Trophoblast cell (in vitro differentiated cells and primary cell): ENCODE data around the gene ZKSCAN7.
"Not testable (repeated sequence)": the region's sequence is repeated elsewhere in the genome, so short reads cannot be mapped to it uniquely, and the experiment has no call there.

Experiments used
- DNase-seq, 2 donors: peaks; one replicate each; pipeline ENCODE4 v3.0.0-alpha.2; 2016
- H2AFZ ChIP-seq: 2 replicates; pipeline ENCODE4 v1.6.1; 2013; ENCODE audit warnings: low read length, moderate library complexity, mild to moderate bottlenecking; ENCODE audit not compliant: insufficient read depth, poor library complexity
- H2AK5ac ChIP-seq: 2 replicates; pipeline ENCODE4 v1.6.1; 2013; ENCODE audit warnings: mild to moderate bottlenecking, low read length
- H2BK120ac ChIP-seq: 2 replicates; pipeline ENCODE4 v1.6.1; 2013; ENCODE audit warnings: low read length, mild to moderate bottlenecking, moderate library complexity; ENCODE audit not compliant: insufficient read depth, poor library complexity
- H2BK12ac ChIP-seq: 2 replicates; pipeline ENCODE4 v1.6.1; 2013; ENCODE audit warnings: mild to moderate bottlenecking, low read length, moderate library complexity
- H2BK5ac ChIP-seq: 2 replicates; pipeline ENCODE4 v1.6.1; 2013; ENCODE audit warnings: low read length, low read depth, moderate library complexity, mild to moderate bottlenecking; ENCODE audit not compliant: poor library complexity
- H3K14ac ChIP-seq: 2 replicates; pipeline ENCODE4 v1.6.1; 2013; ENCODE audit warnings: mild to moderate bottlenecking, low read length
- H3K18ac ChIP-seq: 2 replicates; pipeline ENCODE4 v1.6.1; 2013; ENCODE audit warnings: mild to moderate bottlenecking, low read length
- H3K23ac ChIP-seq: 2 replicates; pipeline ENCODE4 v1.6.1; 2013; ENCODE audit warnings: low read length
- H3K27ac ChIP-seq: 2 replicates; pipeline ENCODE4 v1.5.1; 2013; ENCODE audit warnings: low read depth, mild to moderate bottlenecking, inconsistent platforms, low read length, moderate library complexity
- H3K27me3 ChIP-seq: 2 replicates; pipeline ENCODE4 v1.6.1; 2013; ENCODE audit warnings: inconsistent platforms, mild to moderate bottlenecking, low read length, moderate library complexity; ENCODE audit not compliant: insufficient read depth
- H3K36me3 ChIP-seq, 2 experiments: 1 replicate in 1 of 2; 2 replicates in 1 of 2; pipeline ENCODE4 v1.6.1; 2013; ENCODE audit warnings: low read length in 2 of 2, mild to moderate bottlenecking in 2 of 2, moderate library complexity in 1 of 2; ENCODE audit not compliant: insufficient read depth in 2 of 2, control insufficient read depth in 1 of 2
- H3K4ac ChIP-seq: 2 replicates; pipeline ENCODE4 v1.6.1; 2013; ENCODE audit warnings: low read depth, mild to moderate bottlenecking, low read length, moderate library complexity
- H3K4me1 ChIP-seq, 2 experiments: 1 replicate in 1 of 2; 2 replicates in 1 of 2; pipeline ENCODE4 v1.6.1; 2013; ENCODE audit warnings: low read length in 2 of 2, mild to moderate bottlenecking in 2 of 2, moderate library complexity in 1 of 2; ENCODE audit not compliant: insufficient read depth in 2 of 2, control insufficient read depth in 1 of 2
- H3K4me2 ChIP-seq: 2 replicates; pipeline ENCODE4 v1.6.1; 2013; ENCODE audit warnings: inconsistent platforms, mild to moderate bottlenecking, low read length, moderate library complexity
- H3K4me3 ChIP-seq: 2 replicates; pipeline ENCODE4 v1.5.1; 2013; ENCODE audit warnings: mild to moderate bottlenecking, low read depth, low read length, inconsistent platforms
- H3K79me1 ChIP-seq: one replicate; pipeline ENCODE4 v1.6.1; 2013; ENCODE audit warnings: low read length
- H3K79me2 ChIP-seq: 2 replicates; pipeline ENCODE4 v1.6.1; 2013; ENCODE audit warnings: low read length, mild to moderate bottlenecking; ENCODE audit not compliant: control insufficient read depth, insufficient read depth, poor library complexity
- H3K9ac ChIP-seq: 2 replicates; pipeline ENCODE4 v1.6.1; 2013; ENCODE audit warnings: mild to moderate bottlenecking, low read length
- H3K9me3 ChIP-seq: 2 replicates; pipeline ENCODE4 v1.6.1; 2013; ENCODE audit warnings: low read depth, mild to moderate bottlenecking, control low read depth, inconsistent platforms, low read length; ENCODE audit not compliant: insufficient read depth
- H4K12ac ChIP-seq: 2 replicates; pipeline ENCODE4 v1.6.1; 2013; ENCODE audit warnings: low read depth, mild to moderate bottlenecking, low read length, moderate library complexity
- H4K8ac ChIP-seq: 2 replicates; pipeline ENCODE4 v1.6.1; 2013; ENCODE audit warnings: low read depth, mild to moderate bottlenecking, low read length, moderate library complexity
- H4K91ac ChIP-seq: one replicate; pipeline ENCODE4 v1.6.1; 2013; ENCODE audit warnings: low read depth, mild to moderate bottlenecking, low read length, moderate library complexity
- WGBS: extraction: QIAGEN DNeasy Blood & Tissue Kit; methylation state at CpG from one replicate; pipeline ENCODE4 v1.1.7; 2013; ENCODE audit warnings: missing lambda C conversion rate; ENCODE audit not compliant: insufficient read length, insufficient coverage; ENCODE audit errors: extremely low coverage; 5-methylcytosine and 5-hydroxymethylcytosine counted together

The ZKSCAN7 gene

GRCh38 chr3:44580971-44581370 is 26.0 kb downstream of the ZKSCAN7 start:
- H3K9me3 ChIP-seq, H3K4me3 ChIP-seq, H2BK5ac ChIP-seq, H3K27me3 ChIP-seq, H3K4ac ChIP-seq, H3K79me1 ChIP-seq, H3K27ac ChIP-seq, H2BK120ac ChIP-seq, H3K18ac ChIP-seq, H2AFZ ChIP-seq, H4K12ac ChIP-seq, H3K14ac ChIP-seq, H4K91ac ChIP-seq, H3K79me2 ChIP-seq, H3K9ac ChIP-seq, H3K4me1 ChIP-seq, H3K36me3 ChIP-seq, H4K8ac ChIP-seq, H2AK5ac ChIP-seq, H2BK12ac ChIP-seq, H3K4me2 ChIP-seq, H3K23ac ChIP-seq: not testable (repeated sequence)
- peak in 1 of 2 donors; percentile 3 for DNase-seq
- no CpG with 5 or more reads among the region's 62 CpGs for WGBS

- Histone ChIP-seq H3K18ac (peak within 1 kb of the TSS; percentile 36), H4K12ac (peak within 1 kb of the TSS; percentile 50), H3K4ac (peak within 1 kb of the TSS; percentile 14), H3K4me1 (peaks cover 2 to 4% of the 10 kb centered on the region in 2 experiments), H2BK120ac (peak within 1 kb of the TSS; percentile 33), H3K79me1 (peaks cover 7% of the 10 kb centered on the region), H3K27me3 (no peaks in the 10 kb centered on the region), H3K36me3 (peaks cover 4 to 10% of the 10 kb centered on the region in 2 experiments), H3K4me2 (peak within 1 kb of the TSS; percentile 82), H3K27ac (no peak within 1 kb of the TSS), H3K14ac (peak within 1 kb of the TSS; percentile 54), H2BK12ac (no peak within 1 kb of the TSS), H3K79me2 (peaks cover 3% of the 10 kb centered on the region), H3K9me3 (no peaks in the 10 kb centered on the region), H4K91ac (peak within 1 kb of the TSS; percentile 75), H3K4me3 (peak within 1 kb of the TSS; percentile 76), H2BK5ac (no peak within 1 kb of the TSS), H2AFZ (peak within 1 kb of the TSS; percentile 74), H3K9ac (peak within 1 kb of the TSS; percentile 38), H3K23ac (no peak within 1 kb of the TSS), H2AK5ac (peak within 1 kb of the TSS; percentile 11), H4K8ac (peak within 1 kb of the TSS; percentile 79)
- DNase-seq = no peak
- WGBS = no CpG with 5 or more reads among the region's 41 CpGs
Observed at GRCh38 chr3:44584646-44585501, 29.9 kb downstream of the ZKSCAN7 start, which contains the start of gene ZNF660. ZNF660 (plus strand) TSS chr3:44584964; CDS start chr3:44594194, 9,230 bp downstream.

- no peak overlapping the region for H2BK12ac ChIP-seq
- no peak overlapping the region for H2AFZ ChIP-seq
- H3K79me2 ChIP-seq = no peaks in the 10 kb centered on the region
- no peak overlapping the region for H3K18ac ChIP-seq
- H3K9me3 ChIP-seq = no peaks in the 10 kb centered on the region
- H4K12ac ChIP-seq = no peak overlapping the region
- no peaks in the 10 kb centered on the region for H3K4me1 ChIP-seq
- no peak overlapping the region for H3K4me3 ChIP-seq
- no peak overlapping the region for H4K91ac ChIP-seq
- no peak for DNase-seq
- H2BK120ac ChIP-seq = no peak overlapping the region
- no peak overlapping the region for H3K4me2 ChIP-seq
- no peak overlapping the region for H3K4ac ChIP-seq
- no peak overlapping the region for H3K14ac ChIP-seq
- H4K8ac ChIP-seq = no peak overlapping the region
- WGBS = no CpG with 5 or more reads among the region's 1 CpG
- H3K27ac ChIP-seq = no peak overlapping the region
- H3K9ac ChIP-seq = no peak overlapping the region
- no peak overlapping the region for H2BK5ac ChIP-seq
- H3K27me3 ChIP-seq = no peaks in the 10 kb centered on the region
- H3K36me3 ChIP-seq = peaks cover 6 to 22% of the 10 kb centered on the region in 2 experiments
- H2AK5ac ChIP-seq = no peak overlapping the region
- H3K23ac ChIP-seq = no peak overlapping the region
- no peaks in the 10 kb centered on the region for H3K79me1 ChIP-seq
Observed at GRCh38 chr3:44596621-44597020, 41.6 kb downstream of the ZKSCAN7 start.

GRCh38 chr3:44601749-44602148 is 46.8 kb downstream of the ZKSCAN7 start:
- Histone ChIP-seq H3K14ac (no peak overlapping the region), H3K9ac (no peak overlapping the region), H3K23ac (no peak overlapping the region), H4K12ac (no peak overlapping the region), H3K27ac (no peak overlapping the region), H3K36me3 (peaks cover 0 to 3% of the 10 kb centered on the region in 2 experiments), H4K8ac (no peak overlapping the region), H2BK120ac (no peak overlapping the region), H4K91ac (no peak overlapping the region), H3K4me3 (no peak overlapping the region), H2AK5ac (no peak overlapping the region), H3K79me1 (no peaks in the 10 kb centered on the region), H3K79me2 (no peaks in the 10 kb centered on the region), H3K4ac (no peak overlapping the region), H2BK5ac (no peak overlapping the region), H2BK12ac (no peak overlapping the region), H3K18ac (no peak overlapping the region), H3K9me3 (no peaks in the 10 kb centered on the region), H2AFZ (no peak overlapping the region), H3K4me2 (no peak overlapping the region), H3K4me1 (no peaks in the 10 kb centered on the region), H3K27me3 (no peaks in the 10 kb centered on the region)
- no peak for DNase-seq
- WGBS = no CpG with 5 or more reads among the region's 2 CpGs
